GM21737 (cell line): ENCODE data around the gene ELP4.

Experiments
- ATAC-seq: cut with Tn5 transposase; IDR thresholded peaks from one replicate; pipeline ENCODE4 v1.9.1; 2021; ENCODE audit warnings: mild to moderate bottlenecking, moderate library complexity; ENCODE audit not compliant: unreplicated experiment

The ELP4 gene

DNA sequence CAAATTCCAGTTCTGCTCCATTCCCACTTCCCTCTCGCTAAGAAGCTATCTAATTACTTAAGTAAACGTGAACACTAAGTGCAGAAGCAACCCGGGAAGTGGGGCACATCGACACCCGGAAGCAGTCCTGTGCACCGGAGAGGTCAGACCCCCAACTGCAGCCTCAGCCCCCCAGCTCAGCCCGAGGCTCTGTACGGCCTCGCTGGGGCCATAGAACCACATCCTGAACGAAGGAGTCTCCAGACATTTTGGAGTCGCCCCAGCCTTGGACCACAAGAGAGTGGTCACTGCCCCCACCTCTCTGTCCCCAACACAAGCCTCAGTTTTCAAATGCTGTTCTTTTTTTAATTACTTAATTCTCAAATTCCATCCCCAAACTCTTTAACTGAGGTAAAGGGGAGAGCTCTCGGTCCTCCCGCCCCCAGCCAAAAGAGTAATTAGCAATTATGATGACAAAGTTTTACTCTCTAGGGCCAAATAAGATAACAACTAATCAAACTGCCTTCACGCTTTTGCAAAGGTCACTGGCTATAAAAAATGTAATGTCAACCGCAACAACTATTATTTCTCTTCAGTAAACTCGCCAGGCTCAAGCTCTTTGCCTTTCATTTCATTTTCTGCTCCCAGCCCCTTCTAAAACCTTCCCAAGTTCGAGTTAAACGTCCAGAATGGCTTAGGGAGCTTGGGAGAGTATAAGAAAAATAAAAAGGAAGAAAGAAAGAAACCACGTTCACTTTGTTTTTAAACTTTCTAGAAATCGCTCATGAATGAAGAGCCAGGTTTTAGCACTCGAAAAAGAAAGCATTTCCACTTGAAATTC is 299.4 kb downstream of the ELP4 start:
- ATAC-seq = no peak

DNA sequence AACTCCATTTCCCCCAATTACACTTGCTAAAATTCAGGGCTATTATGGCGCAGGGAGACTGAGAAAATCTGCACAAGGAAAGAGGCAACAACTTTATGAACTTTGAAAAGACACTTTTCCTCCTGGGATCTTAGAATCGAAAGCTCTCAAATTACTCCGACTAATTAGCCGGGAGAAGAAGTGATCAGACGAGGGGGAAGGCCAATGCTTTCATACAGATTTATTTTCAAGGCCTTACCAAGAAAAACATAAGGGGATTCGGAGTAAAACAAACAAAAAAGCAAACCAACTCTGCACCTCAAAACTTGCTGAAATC is 299.9 kb downstream of the ELP4 start:
- no peak for ATAC-seq

DNA sequence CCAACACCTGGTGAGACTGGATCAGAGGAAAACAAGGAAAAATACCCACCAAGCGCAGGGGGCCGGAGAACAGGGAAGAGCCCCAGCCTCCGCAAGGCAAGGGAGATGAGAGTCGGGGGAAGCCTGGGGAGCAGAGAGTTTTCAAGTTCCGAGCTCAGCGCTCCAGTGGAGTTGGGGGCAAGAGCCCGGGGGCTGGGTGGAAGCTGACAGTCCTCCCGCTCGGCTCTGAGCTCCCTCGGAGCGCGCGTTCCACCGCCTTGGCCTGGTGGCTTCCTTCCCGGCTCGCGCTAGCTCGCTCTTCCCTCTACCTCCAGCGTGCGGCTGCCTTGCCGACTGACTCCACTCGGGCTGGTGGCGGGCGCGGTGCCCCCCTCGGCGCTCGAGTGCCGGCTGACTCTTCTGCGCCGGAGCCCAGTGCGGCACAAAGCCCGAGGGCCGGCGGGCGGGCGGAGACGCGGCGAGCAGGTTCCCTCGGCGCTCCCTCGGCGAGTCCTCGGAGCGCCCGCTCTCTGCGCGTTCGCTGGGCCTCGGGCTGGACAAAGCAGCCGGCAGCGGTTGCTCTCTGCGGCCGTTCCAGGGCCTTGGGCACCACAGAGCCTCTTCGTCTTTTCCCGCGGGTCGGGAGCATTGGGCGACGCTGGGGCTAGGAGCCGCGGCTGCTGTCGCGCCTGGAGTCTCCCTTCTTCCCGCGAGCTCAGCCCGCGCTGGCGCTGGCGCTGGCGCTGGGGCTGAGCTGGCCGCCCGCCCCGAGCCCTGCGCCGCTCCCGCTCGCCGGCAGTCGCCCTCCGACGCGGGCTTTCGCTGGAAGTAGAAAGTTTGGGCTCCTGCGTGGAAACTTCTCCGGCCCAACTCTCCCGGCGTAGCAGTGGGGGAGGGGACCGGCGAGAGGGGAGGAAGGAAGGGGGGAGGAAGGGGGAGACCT is 300.6 kb downstream of the ELP4 start:
- ATAC-seq = no peak

DNA sequence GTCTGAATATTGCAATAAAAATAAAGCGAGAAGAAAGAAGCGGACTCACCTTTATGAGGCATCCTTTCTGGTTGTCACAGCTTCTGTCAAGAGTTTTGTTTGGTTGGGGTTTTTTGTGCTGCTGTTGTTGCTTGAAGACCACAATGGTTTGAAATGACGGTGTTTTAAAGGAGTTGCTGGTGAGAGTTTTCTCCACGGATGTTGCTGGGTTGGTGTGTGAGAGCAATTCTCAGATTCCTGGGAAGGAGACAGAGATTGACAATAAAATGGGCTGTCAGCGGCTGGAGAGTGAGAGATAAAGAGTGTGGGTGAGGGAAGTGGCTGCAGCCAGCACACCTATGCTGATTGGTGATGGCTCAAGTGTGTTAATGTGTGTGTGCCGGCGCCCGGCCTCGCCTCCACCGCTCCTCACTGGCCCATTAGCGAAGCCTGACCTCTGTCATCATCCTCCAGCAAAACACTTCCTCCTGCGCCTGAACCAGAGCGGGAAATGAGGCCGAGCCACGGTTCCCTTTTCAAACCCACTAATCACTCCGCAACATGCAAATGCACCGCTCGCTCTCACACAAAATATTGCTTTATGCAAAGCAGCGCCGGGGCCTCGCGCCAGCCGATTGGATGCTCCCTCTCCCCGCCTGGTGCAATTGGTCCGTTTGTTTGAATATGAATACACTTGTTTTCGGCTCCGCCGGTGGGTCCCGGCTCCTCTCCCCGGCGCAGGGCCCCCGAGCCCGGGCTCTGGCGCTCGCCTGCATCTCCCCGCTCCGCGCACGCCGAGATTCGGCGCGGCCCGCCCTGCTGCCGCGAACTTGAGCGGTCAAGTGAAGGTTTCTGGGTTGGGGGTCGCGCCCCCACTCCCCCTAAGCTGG is 301.4 kb downstream of the ELP4 start, which contains the start of gene PAX6:
PAX6 (minus strand) TSS at position 544 of the 869 bp plus-strand sequence. CDS start 4,911 bp downstream, outside the sequence.
- peak; percentile 62 for ATAC-seq

DNA sequence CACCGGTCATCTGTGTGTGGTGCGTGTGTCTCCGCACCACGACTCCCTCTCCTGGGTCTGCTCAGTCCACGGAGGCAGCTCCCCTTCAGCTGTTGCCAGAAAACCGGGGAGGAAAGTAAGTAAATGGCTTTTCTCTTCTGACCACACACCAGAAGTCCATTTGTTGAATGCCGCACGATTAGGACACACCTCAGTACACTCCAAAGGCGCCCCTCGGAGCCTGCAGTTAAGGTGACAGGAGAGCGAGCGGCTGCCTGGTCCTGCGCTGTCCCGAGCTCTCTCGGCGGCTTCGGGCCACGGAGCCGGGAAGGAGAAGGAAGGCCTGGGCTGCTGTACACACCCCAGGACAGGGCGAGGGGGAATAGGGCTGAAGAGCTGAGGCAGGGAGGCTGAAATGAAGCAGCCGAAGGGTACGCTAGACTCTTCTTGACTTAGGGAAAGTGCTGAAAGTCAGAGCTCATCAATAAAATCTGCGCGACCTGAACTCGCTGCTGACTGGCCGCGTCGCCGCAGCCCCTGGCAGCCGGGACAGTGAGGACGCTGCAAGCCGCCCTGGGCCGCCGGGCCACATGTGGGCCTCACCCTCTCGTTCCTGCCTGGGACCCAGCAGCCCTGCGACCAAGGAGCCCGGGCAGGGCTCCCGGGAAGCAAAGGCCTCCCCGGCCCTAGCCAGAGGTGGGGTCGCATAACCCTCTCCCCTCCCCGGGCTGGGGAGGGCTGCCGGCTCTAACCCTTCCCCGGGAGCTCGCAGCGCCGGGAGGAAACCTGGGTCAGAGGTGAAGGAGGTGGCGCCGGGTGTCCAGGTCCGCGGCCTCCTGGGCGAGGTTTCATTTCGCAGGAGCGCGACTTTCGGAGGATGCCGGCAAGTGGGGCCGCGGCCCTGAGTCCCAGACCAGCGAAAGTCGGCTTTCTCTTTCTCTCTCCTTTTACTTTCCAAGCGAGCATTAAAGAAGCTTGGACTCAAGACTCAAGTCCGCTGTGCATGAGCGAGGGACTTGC is 303.1 kb downstream of the ELP4 start:
- no peak for ATAC-seq

DNA sequence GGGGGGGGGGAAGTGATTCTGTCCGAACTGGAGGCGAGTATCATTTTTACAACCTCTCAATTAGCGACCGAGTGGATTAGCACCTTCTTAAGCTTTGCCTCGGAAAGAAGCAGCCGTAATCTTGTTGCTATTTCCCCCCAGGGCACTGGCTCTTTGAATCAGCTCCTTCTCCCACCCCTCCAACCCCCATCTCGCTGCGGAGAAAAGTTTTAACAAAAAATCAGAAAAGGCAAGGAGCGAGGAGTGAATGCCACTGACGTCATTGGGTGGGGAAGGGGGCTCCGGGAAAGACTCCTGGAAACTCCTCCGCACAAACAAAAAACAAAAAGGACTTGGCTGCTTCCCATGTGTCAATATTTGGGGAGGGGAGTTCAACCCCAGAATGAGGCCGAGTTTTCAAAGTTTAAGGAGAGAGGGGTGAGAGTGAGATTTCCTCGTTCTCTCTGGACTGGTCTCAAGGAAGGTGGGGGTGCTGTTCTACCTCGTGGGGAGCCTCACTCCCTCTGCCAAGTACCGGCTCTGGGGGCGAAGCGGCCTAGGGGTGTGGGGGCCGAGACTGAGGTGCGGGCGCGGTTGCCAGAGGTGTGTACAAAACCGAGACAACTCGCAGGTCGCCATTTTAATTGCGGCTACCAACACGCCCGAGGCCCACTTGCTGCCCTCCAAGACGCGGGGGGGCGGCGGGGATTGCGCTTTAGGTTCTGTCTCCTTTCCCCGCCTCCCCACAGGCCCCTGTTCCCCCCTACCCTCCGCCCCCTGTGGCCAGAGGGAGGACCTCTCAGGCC is 304.0 kb downstream of the ELP4 start:
- no peak for ATAC-seq

DNA sequence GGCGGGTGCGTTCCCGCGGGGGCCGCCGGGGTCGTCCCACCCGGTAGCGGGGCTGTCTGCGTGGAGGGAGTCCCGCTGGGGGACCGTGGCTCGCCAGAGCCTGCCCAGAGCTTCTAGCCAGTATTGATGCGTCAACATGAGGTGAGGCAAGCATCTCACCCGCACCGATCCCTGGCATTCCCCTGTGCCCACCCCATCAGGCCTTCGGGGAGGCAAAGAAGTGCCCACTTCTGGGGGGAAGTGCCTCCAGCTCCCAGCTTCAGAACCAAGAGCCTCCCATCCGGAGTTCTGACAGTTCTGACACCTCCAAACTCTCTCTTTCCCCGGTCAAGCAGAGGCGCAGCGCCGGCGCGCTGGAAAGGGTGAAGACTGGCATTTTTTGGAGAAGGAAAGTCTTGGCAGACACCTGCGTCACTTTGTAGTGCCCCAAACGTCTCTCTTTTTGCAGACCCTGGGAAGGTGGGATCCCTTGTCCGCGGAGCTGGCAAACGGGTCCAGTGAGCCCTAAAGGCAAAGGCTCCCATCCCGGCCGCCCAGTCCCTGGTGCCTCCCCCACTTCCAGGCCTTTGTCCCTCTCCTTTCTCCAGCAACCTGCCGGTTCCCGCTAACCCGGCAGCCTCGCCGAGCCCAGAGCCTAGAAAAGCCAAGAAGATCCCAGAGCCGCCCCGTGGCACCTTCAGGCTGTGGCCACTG is 304.8 kb downstream of the ELP4 start:
- ATAC-seq = no peak

DNA sequence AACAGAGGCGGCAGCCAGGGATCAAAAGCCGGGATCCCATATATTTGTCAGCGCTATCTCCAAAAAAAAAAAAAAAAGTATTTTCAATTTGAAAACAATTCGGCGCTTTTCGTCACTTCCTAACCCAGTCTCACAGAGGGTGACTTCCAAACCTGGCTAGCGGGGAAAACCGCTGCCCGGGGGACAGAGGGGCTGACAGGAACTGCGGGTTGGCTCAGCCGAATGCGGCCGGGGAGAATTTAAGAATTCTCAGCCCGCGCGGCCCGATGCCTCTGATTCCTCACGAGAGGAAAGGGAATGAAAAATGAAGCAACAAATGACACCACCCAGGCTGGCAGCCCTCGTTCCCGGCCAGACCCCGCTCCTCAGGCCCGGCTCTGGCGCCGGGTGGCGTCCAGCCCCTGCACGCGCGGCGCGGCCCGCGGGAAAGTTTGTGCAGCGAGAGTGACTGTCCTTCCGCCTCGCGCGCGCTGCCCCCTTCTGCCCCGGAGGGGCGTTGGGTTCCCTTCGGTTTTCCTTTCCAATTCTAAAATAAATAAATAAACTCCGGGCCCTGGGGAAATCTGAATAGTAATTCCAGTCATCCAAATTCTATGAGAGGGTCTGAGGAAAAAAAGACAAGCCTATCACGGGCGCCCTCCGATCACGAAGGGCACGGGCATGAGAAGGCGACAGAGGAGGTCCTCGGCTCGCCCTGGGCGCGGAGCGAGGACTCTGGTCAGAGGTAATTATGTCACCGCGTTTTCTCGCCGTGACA is 306.3 kb downstream of the ELP4 start:
- ATAC-seq = no peak

DNA sequence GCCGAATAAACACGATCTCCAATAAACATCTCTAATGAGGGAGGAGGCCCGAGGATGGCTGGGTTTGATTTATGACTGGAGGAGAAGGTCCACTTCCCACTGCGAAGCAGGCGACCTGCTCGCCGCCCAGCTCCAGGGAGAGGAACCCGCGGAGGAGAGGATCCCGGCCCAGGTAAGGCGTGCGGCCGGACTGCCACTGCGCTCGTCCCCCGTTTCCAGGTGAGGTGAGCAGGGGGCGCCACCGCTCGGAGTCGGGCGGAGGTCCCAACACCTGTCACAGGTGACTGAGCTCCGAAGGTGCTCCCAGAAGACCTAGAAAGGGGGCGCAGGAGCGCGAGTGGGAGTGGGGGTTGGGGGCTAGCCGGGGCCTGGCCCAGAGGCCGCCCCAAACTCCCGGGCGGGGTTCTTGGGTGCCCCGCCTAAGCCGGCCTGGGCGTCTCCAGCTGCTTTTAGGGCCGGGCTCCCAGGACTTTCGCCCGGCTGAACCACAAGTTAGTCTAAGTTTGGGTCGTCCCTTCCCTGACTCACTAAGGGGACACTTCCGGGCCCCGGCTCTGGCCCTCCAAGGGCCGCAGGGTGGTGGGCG is 307.0 kb downstream of the ELP4 start:
- no peak for ATAC-seq

DNA sequence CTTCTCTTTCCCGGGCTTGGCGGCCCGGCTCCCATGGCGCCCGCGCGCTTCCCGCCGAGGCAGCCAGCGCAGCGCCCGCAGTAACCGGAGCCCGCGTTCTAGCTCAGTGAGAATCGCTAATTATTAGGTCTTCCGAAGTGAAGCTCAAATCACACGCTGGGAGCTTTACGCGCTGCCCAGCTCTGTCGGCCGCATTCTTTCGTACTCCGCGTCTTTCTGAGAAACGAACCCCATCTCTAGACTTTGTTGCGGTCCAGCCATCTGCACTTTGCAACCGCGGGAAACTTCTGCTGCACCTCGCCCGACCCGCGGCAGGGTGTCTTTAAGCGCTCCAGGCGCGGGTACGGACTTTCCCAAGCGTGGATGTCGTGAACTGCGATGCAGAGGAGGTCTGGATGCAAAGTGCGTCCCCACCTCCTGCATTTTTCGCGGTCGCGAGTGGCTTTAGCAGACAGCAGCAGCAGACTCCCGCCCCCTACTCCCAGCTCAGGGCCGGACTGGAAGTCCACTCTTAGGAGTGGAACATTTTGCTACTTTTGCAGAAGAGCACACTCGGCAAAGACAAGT is 307.6 kb downstream of the ELP4 start:
- no peak for ATAC-seq

DNA sequence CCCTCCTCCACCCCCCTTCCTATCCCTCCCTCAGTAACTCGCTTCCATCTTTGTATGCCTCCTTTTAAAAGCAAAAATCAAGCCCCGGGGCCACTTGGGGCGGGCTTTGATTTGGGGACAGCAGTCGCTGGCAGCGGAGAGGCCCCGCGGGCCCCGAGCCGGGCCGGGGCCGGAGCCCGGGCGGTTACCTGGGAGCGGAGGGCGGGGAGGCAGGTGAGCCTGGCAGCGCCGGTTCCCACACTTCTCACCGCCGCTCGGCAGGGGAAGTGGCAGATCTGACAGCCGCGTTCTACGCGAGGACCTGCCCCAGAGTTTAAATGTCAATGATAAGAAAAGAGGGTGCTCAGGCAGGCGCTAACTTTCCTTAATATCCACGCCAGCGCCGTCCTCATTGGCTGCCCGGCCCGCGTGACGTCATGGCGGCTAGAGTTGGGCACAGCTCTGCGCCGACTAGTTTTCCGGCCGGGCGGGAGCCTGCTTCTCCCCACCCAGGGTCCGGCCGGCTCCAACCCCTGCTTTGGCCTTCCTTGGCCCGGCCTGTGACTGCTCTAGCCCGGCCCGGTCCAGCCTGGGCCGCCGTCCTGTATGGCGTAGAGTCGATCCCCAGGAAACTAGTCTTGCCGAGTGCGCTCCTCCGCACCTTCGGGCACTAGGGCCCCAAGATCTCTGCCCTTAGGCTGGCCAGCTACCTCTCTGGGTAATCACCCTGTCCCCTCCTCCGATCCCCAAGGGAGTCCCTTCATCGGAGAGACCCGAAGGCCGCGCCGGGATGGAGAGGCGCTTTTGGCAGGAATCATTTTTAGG is 308.3 kb downstream of the ELP4 start:
- no peak for ATAC-seq

DNA sequence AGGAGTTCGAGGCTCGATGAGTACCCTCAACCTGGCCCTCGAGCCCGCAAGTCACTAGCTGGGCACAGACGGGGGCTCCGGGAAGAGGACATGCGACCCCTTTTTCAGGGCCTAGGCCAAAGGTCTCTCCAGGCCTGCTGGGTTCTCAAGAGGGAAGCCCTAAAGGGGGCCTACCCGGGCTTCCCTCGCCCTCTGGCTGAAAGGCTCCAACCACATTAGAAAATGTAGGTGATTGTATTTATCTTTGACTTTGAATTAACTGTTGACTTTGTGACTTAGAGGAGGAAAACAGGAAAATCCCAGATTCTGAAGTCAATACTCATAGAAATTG is 308.8 kb downstream of the ELP4 start:
- ATAC-seq = no peak

DNA sequence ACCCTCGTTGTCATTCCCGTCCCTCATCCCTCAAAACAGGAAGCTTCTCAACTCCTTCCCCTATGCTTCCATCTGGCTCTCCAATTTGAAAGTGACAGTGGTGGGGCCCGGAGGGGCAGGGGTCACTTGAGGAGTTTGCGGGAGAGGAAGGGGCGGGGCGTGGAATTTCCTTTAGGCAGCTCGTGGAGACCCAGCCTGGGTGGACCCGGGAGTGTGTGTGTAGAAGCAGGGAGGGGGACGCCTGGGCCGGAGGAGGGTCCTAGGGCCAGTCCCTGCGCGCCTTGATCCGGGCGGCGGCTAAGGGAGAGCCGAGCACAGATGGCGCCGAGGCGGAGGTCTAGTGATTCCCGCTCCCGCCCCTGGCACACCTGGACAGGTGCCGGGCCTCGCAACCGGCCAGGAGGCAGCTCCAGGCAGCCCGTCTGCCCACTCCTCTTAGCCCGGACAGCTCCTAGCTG is 309.3 kb downstream of the ELP4 start:
- ATAC-seq = no peak

DNA sequence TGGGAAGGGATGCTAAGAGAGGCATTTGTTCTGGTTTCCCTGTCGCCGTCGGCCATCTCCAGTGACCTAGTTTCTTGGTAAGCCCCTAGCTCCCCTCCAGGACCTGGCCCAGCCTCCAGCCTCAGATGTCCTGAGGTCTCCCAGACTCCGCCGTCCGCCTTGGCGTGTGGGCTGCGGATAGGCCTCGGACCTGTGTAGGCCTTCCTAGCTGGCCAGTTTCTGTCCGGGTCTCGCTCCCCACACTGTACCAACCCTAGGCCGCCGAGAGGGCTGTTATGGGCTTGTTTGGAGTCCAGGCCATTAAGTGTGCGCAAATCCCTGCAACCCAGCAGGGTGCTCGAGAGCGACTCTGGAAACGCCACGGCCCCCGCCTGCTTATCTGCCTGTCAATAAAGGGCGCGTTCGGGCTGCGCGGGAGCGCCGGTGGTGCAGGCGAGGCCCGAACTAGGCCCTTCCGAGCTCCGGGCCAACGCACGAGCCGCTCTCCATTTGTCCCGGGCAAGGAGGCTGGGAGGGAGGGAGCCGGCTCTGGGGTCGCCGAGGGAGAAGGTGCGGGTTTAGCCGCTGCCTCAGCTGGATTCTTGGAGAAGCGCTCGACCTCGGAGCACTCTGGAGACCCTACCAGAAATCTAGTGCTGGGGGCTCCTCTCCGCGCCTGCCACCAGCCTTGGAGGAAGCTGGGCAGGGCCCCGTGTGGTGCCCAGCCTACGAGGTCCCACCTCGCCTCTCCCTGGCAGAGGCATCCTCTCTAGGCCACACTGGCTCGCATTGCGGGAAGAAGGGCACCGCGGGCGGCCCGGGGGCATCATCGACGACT is 310.3 kb downstream of the ELP4 start:
- no peak for ATAC-seq

DNA sequence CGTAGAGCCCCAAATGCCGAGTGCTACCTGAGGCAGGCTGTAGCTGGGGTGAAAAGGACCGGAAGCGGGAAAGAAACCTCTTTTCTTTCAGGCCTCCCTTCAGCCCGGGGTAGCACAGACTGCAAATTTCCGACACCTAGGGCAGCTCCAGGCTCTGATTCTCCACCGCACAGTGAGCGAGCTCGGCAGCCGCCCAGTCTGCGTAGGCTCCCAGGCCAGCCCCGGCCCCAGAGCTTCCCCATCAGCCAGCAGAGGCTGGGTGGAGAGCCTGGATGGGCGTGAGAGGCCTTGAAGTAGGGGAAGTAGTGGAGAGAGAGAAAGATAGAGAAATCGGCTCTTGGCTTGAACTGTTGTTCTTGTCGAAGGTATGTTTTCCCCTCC is 310.9 kb downstream of the ELP4 start:
- no peak for ATAC-seq
